ENCODE results near the gene GOSR2.
"Not testable (repeated sequence)": the region's sequence is repeated elsewhere in the genome, so short reads cannot be mapped to it uniquely, and the experiment has no call there.

Gene GOSR2

DNA sequence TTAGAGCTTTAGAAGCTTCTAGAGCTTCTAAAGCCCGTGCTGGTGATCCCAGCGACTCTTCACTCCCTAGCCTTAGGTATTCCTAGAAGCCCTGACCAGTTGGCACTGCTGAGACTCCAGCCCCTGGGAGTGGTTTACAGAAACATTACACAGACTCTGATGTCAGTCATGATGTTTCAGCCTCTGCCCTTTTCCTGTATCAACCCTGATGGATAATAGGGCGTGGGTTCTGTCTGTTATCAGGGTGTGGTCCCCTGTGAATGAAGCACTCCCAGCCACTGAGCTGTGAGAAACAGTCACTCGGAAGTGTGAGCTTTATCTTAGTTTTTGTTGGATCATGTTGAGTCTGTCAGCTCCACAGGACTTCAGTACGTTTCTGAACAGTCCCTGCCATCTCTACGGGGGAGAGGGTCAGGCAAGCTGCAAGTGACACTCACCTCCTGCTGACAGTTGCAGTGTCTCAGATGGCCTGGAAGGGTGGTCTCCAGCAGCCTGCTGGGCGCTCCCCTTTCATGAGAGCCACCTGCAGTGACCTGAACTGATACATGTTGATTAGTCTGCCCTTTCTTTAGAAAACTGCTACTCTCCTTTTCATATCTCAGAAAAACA is 12.8 kb downstream of the GOSR2 start:
- DNase-seq: no peak

DNA sequence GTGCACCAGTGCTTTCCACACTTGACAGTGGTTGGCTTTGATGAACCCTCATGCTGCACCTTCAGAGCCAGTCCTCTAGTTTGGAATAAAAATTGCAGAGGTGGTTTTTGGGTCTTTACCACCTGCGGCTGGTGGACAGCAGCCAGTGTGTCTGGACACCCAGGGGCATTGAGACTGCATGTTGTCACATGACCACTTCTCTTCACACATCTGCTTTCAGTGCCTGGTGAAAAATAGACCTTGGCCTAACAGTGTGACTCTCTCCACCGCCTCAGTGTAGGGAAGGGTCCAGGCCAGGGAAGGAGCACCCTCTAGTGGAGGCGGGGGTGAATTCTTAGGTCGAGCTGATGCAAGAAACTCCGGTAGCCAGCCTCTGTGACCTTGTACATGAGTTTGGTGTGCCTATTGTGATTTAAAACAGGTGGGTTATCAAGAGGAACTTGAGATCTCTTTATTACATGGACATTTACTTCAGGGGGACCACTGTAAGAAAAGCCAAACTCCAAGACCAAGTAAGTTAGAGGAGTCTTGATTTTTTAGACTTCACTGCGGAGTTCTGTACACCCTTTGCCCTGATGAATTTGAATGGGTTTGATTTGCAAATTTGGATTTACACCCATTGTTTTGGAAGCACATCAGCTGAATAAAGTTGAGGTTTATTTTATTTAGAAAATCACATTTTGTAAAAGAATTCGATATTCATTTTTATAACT is 17.9 kb downstream of the GOSR2 start:
- DNase-seq: peak; percentile 35

DNA sequence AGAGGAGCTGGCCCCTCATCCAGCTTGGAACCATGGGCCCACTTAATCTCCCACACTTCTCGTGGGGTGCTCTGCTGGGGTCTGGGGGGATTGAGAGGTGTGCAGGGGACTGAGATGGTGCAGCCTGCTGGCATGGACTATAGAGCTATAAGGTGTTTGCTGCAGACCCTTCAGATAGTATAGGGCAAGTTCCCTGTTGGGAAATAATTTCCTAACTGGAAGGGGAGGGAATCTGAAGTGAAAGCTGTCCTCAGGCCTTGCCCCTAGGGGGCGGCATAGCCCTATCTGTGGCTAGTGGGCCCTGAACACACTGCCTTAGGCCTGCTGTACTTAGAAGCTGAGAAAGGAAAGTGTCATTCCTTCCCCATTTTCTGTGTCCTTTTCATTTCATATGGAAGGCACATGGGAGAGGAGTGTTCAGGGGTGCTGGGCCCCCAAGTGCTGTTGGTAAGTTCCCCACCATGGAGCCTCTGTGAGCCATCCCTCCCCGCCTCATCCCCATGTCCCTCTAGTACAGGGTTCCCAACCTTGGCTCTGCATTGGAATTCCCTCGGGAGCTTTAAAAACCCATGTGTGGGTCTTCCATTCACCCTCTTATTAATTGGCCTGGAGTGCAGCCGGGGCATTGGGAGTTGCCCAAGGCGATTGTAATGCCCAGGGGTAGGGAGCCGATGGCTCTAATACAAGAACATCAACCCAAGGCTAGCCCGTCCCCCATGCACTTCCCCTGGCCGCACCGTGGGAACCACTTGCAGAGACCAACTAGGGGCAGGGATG is 19.7 kb downstream of the GOSR2 start:
- peak; percentile 66 for DNase-seq

DNA sequence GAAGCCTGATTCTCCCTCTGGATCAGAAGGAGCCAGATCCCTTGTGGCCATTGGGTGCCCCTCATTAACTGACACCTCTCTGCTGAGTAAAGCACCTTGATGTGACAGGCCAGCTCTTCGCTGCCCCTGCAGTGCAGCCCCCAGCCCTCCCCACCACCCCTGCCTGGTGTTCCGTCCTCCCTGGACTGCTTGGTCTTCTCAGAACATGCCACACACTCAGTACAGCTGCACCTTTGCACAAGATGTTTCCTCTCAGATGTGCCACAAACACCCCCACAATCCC is 20.2 kb downstream of the GOSR2 start:
- no peak for DNase-seq

DNA sequence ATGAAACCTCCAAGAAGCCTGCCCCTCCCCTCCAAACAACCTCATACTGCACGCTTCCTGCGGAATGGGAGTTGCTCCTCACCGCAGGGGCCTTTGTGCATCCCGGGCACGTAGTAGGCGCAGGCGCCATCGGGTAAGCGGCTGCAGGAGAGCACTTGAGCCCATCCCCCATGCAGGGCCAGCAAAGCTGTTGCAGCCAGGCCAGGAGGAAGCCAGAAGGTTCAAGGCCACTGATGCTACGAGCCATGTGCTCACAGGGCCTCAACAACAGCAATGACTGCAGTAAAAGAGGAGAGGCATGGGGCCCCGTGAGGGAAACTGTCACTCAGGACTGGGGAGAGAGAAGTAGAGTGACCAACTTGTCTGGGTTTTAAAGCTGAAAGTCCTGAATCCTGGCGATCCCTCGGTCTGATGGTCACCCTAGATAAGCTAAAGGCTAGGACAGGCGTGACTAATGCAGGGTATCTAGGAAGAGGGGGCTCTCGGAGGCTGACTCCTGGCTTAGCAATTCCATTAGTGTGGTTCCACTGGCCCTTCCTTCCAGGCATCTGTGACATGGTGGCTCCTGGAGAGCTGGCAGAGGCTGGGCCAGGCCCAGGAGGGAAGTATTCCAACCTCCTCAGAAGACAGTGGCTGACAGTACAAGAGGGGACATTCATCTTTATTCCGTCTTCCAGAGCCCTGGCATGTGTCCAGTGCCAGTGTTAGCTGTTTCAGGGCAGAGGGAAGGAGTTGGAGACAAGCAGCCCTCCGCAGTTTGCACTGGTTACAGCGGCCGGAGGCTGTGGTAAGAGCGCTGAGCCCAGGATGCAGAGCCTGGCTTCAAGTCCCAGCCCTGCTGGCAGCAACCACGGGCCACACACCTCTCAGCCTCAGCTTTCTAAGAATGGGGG is 20.8 kb downstream of the GOSR2 start:
- DNase-seq: no peak

DNA sequence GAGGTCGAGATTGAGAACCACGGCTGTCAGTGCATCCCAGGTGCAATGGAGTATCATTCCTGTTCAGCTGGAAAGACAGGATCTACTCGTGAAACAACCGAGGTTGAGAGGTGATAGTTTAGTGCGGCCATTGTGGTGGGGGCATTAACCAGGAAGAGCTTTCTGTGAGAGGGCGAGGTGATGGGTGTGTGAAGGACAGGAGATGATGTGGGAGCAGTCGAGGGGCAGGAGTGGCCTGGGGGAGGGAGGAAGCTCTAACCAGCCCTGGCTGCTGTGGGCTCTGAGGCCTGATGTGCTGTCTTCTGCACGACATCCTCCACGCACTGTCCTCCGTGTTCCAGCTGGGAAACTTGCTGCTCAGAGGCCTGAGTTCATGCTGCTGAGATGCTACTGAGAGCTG is 22.0 kb downstream of the GOSR2 start:
- no peak for DNase-seq

DNA sequence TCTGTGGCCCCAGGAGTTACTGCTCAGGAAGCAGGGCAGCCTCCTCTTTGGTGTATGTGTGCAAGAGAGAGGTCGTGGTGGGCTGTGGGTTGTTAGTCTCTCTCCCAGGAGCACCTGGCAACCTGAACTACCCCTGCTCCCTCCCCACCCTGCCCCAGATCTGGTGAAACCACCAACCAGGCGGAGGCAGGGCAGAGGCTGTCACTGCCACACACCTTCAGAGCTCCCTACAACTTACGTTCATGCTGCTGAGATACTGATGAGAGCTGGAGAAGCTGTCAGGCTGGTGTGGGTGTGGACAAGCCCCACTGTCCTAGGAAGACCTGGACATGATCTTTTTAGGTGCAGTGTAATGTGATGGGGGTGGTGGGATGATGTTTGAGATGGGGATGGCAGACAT is 24.3 kb downstream of the GOSR2 start:
- no peak for DNase-seq

DNA sequence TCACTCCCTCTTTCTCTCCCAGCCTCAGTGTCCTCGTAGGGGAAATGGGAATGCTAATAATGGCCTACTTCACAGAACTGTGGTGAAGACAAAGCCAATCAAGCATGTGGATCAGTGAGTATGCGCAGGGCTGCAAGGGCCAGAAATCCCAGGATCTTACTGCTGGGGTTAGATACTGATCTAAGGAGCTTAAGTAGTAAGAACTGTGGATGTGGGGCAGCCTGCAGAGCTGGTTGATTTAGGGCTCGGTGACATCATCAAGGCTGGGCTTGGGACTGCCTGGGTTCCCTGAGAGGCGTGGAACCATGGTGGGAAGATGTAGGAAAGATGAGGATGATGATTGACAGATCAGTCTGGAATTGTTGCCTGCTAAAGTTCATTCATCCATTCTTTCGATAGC is 25.6 kb downstream of the GOSR2 start:
- no peak for DNase-seq

DNA sequence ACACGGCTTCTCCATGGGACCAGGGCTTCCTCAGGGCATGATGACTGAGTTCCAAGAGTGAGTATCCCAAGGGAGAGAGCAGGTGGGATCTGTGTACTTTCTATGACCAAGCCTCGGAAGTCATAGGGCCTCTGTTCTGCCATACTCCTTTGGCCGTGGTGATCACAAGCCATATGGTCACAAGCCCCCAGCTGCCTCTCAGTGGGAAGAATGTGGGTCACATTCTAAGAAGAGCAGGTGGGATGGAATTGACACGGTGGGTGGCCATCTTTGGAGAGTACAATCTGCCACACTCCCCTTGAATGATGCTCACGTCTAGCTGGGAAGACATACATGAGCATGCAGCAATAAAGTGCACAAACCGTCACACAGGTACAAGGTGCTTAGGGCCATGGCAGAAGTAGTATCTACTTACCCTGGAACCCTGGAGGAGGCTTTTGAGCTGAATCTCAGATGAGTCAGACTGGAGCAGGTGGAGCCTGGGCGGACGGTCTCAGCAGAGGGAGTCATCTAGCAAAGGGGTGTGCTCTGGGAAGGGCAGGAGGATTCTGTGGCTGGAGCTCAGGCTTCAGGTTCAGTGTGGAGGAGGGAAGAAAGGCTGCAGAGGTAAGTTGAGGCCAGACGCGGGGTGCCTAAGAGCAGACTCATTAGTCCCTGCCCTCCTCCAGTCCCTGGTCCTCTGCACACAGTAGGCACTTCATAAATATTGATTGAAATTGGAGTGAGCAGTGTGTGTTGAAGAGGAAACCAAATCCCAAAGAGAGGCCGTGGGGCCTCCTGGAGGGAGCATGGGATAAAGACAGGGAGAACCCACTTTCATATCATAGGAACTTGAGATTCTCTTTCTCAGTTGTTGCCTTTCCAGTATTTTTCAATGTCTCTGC is 26.6 kb downstream of the GOSR2 start:
- no peak for DNase-seq

DNA sequence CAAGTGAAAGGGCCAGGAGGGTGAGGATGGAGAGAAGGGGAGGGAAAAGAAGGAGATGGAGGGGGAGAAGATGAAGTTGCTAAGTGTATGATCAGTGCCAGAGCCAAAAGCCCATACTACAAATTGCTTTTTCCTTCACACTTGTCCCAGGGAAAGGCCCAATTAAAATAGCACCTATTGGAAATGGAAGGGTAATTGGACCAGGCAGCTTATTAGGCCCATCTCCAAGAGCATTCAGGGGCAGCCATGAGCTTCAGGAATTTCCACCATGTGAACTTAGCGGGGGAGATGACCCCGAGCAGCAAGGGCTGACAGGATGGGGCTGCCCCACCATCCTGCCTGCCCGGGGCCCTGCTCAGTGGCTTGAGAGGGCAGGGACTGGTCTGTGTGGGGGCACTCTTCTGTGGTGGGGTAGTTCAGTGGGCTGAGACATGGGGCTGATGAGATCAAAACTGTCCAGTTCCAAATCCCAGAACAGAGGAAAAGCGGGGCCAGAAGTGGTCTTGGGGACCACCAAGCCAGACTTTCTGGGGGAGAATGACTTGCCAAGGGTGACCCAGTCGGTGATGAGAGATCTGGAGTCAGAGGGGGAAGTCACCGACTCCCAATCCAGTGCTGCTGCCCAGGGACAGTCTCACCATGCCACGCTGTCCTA is 27.5 kb downstream of the GOSR2 start:
- DNase-seq: no peak

DNA sequence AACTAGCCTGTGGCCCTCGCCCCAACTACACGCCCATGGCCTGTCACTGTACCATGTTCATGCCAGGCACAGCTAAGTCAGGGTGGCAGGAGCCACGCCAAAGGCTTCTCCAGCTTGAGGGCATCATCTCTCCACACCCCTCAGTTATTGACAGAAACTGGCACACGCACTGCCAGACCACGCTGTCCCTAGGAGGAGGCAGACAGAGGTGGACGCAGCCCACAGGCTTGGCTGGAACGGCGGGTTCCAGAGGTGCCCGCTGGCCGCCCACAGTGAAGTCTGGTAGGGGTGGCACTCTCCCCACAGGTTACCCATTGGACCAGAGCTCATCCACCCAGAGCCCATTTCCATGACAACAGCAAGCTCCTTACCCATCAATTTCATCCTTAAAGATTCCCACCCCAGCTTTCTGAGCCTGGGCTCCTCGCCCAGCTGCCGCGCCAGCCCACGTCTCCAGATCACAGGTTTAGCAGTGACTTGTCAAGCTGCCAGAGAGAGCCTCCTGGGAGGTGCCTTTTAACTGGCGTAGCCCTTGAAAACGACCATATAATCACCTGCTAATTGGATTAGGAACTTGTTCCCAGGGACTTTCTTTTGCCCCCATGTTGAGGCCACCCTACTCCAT is 28.1 kb downstream of the GOSR2 start:
- peak; percentile 66 for DNase-seq

DNA sequence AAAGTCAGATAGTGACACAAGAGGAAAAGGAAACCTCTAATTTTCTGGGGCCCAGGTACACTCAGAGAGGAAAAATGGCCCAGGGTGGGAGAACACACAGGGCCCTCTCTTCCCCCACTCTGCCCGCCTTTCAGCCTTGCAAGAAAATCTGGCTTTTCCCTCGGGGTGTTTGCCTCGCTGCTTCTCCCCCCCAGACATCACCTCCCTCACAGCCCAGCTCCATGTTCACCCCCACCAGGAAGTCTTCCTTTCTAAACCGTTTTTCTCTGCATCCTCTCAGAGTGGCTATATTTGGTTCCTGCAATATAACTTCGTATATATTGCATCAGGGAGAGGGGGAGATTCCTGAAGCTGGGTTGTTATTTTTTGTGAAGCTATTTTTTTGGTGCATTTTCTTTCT is 28.7 kb downstream of the GOSR2 start:
- no peak for DNase-seq

DNA sequence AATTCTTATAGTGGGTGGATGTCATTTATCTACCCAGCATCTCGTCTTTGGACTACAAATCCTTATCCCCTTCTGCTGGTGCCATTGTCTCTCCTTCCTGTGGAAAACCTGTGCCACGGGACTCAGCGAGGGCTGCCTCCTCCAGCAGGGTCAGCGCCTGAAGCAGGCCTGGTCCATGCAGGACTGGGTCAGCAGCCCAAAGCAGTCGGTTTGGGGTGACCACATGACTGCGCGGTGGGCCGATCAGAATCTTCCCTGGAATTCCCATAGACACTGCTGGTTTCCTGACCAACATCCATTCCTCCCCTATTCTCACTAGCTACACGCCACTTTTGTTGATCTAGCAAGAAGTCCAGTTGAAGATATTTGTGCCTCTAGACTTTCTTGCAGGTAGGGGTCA is 29.2 kb downstream of the GOSR2 start:
- DNase-seq: no peak

DNA sequence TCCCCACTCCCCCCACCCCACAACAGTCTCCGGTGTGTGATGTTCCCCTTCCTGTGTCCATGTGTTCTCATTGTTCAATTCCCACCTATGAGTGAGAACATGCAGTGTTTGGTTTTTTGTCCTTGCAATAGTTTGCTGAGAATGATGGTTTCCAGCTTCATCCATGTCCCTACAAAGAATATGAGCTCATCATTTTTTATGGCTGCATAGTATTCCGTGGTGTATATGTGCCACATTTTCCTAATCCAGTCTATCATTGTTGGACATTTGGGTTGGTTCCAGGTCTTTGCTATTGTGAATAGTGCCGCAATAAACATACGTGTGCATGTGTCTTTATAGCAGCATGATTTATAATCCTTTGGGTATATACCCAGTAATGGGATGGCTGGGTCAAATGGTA is 30.2 kb downstream of the GOSR2 start:
- not testable (repeated sequence) for DNase-seq

DNA sequence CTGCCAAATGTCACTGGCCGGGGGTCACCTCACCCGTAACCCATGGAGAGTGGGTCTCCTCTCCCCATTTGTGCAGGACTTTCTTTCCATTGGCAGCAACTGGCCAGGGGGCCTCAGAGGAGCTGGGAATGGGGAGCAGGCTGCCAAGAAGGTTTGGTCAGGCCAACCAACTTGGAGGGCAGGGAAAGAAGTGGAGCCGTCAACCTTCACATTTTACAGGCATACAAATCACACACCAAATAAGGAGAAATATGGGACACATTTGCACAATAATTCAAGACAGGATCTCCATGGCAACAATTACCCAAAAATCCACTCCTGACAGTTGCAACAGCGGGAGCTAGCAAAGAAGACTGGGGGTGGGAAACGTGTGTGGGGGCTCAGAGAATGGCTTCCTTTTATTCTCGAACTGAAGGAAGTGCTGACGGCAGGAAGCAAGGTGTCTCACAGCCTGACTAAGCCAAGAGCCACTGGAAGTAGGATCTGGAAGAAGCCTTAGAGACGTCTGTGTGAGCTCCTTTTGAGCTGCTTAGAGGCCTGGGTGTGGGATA is 35.2 kb downstream of the GOSR2 start:
- no peak for DNase-seq

DNA sequence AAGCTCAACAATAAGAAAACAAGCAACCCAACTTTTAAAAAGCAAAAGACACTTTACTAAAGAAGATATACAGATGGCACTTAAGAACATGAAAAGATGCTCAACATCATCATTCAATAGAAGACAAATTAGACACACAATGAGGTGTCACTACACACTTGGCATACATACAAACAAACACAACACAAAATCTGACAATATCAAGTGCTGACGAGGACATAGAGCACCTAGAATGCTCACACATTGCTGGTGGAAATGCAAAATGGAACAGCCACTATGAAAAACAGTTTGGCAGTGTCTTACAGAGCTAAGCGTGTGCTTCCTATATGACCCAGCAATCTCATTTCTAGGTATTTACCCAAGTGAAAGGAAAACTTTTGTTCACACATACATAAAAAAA is 37.2 kb downstream of the GOSR2 start:
- DNase-seq: no peak

DNA sequence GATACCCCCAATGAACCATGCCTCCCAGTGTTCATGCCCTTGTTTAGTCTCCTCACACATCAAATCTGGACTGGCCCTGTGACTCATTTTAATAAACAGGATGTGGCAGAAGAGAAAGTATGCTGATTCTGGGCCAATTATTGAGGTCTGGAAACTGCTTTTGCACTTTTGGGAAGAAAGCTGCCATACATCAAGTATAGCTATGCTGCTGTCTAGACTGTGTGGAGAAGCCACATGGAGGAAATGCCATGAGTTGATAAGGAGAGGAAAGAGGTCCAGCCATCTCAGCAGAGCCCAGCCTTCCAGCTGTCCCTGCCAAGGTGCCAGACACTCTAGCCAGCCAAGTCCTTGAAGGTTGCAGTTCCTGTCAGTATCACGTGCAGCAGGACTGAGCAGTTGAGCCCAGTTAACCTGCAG is 39.4 kb downstream of the GOSR2 start:
- no peak for DNase-seq

DNA sequence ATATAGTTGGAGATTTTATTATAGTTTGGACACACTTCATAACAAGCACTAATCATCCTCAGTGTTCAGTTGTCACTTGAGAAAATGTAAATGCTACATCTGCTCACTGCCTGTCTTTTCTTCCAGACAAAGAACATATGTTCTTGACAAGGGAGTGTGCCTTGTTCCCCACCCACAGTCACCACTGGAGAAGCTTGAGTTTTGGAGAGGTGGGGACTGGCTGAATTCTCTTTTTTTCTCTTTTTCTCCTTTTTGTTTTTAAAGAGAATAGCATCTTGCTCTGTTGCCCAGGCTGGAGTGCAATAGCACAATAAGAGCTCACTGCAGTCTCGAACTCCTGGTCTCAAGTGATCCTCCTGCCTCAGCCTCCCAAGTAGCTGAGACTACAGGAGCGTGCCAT is 40.6 kb downstream of the GOSR2 start:
- DNase-seq: no peak

DNA sequence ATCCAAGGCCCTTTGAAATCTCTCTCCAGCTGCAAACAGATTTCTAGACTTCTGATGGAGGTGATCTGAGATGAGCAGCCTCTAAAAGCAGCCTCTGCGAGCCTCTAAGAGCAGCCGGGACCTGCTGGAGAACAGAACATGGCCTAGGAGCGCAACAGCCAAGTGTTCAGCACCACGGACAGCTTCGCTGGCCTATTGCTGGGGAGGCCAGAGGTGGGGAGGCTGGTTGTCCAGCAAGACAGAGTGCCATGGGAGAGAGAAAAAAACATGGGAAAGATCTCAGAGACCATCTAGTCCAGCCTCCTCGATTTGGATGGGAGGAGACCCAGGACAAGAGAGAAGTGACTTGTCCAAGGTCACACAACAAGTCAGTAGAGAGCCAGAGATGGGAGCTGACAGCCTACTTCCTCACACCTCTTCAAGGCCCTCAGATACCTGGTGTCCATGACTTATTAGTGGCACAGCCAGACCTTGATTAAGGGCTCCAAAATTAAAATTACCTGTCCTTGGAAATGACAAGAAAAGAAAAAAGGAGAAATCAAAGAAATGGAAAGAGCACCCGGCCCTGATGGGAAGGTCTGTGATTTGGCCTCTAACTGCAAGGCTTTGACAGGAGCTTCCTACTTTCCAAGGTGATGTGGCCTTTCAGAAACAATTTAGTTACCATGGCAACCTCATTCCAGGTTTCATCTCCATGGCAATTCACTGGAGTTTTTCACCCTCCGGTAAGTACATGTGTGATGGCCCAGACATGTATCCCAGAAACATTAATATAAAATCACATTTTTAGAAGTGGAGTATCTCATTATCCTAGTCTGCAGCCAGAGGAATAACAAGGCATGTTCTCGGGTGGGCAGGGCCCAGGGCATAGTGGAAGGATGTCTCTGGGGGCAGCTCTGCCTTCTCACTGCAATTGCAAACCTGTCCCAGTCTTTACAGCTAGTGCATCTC is 41.6 kb downstream of the GOSR2 start:
- DNase-seq: no peak

Data from COR-L47 (cell line).